Activated T-cell treated with anti-CD3 and anti-CD28 coated beads, Interleukin-2, amount 50 U/mL, for 72 hours (primary cell): ENCODE results near the gene DDA1. TPM values are rescaled to one million over a fixed set of nuclear protein-coding genes. Genes with fewer than 3 reads are reported as not detected.

Experiments used
- ATAC-seq, 2 donors: fragments of 150-1000 bp; cut with Tn5 transposase; replicated peaks in 1 of 2; 2 replicates each; pipeline ENCODE4 v1.10.0; 2021; ENCODE audit warnings: moderate library complexity in 2 of 2, mild to moderate bottlenecking in 1 of 2
- DNase-seq, 2 donors: peaks; one replicate each; pipeline ENCODE4 v3.0.0; 2021 to 2022; ENCODE audit warnings: mixed read lengths in 1 of 2
- H3K27ac Mint-ChIP-seq: one replicate; pipeline ENCODE4 v1.8.0; 2022; ENCODE audit warnings: mild to moderate bottlenecking, moderate library complexity, mixed read lengths
- H3K27me3 Mint-ChIP-seq: one replicate; pipeline ENCODE4 v1.8.0; 2022; ENCODE audit warnings: low read depth, mixed read lengths
- H3K36me3 Mint-ChIP-seq, 2 donors: one replicate each; pipeline ENCODE4 v1.8.0; 2022; ENCODE audit warnings: mixed read lengths in 2 of 2, mild to moderate bottlenecking in 1 of 2; ENCODE audit not compliant: insufficient read depth in 2 of 2
- H3K4me1 Mint-ChIP-seq: one replicate; pipeline ENCODE4 v1.8.0; 2022; ENCODE audit warnings: low read depth, mixed read lengths
- H3K4me3 Mint-ChIP-seq, 2 donors: one replicate each; pipeline ENCODE4 v1.8.0; 2022; ENCODE audit warnings: mild to moderate bottlenecking in 2 of 2, mixed read lengths in 2 of 2, moderate library complexity in 2 of 2
- H3K9me3 Mint-ChIP-seq, 2 donors: one replicate each; pipeline ENCODE4 v1.8.0; 2022; ENCODE audit warnings: mixed read lengths in 2 of 2
- total RNA-seq, 2 donors: library from RNA; stranded (reverse); gene quantifications; one replicate each; pipeline ENCODE4 v1.2.3, GENCODE V29; 2022

DDA1 gene
- total RNA-seq, 2 donors from 2014 or later, result 29.6 to 40.2 TPM

DNA sequence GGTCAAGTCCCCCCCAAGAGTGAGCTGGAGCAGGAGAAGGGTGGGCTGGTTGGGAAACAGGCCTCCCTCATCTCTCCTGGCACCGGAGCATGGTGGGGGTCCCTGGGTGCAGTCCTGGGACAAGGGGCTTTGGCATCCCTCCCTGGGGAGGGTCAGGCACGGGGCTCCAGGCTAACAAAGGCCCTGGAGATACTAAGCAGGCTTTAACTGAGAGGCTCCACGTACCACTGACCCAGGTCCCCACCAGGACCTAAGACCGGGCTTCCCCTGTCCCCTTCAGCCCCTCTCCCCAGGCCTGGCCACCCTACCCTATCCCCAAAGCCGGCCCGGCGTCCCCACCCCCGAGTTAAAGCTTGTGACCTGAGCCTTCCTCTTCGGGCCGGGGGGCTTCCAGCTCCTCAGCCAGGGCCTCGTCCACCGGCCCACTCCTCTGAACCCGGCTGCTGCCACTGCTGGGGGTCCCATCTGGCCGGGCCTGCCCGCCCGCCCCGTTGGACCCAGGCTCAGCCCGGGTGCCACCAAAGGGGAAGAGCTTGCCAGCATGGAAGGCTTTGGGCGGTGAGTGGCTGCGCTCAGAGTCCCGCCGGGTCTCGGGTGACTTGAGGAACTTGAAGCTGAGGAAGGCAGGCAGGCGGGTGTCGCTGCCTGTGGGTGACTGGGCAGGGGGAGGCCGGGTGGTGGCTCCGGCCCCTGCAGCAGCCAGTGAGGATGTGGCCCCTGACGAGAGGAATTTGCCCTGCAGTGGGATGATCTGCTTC, 15.2 kb downstream of the DDA1 start:
- no peaks in the 10 kb centered on the region for H3K27me3 Mint-ChIP-seq
- no peak for DNase-seq
- no peak for ATAC-seq
- H3K9me3 Mint-ChIP-seq, result no peaks in the 10 kb centered on the region
- no peak overlapping the region for H3K4me3 Mint-ChIP-seq
- H3K27ac Mint-ChIP-seq, result no peak overlapping the region
- H3K36me3 Mint-ChIP-seq, result peaks cover 1 to 3% of the 10 kb centered on the region in 2 donors
- H3K4me1 Mint-ChIP-seq, result peaks cover 9% of the 10 kb centered on the region

DNA sequence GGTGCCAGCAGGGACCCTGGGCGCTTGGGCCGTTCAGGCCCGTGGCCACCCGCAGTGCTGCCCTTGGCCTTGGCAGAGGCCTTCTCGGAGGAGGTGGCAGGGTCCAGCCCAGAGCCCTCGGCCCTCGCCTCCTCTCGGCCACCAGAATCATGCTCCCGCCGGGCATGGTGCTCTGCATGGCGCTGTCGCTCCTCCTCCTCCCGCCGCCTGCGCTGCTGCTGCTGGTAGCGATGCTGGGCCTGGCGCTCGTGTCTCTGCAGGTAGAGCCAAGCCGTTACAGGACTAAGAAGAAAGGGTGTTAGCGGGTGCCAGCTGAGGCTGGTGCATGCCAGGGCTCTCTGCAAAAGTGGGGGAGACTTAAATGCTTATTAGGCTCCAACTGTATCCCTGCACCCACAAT, 15.8 kb downstream of the DDA1 start:
- Mint-ChIP-seq H3K9me3 (no peaks in the 10 kb centered on the region), H3K4me1 (peaks cover 10% of the 10 kb centered on the region), H3K36me3 (peaks cover under 1 to 1% of the 10 kb centered on the region in 2 donors), H3K4me3 (no peak overlapping the region), H3K27ac (no peak overlapping the region), H3K27me3 (peaks cover 5% of the 10 kb centered on the region)
- DNase-seq (no peak), ATAC-seq (no peak)

DNA sequence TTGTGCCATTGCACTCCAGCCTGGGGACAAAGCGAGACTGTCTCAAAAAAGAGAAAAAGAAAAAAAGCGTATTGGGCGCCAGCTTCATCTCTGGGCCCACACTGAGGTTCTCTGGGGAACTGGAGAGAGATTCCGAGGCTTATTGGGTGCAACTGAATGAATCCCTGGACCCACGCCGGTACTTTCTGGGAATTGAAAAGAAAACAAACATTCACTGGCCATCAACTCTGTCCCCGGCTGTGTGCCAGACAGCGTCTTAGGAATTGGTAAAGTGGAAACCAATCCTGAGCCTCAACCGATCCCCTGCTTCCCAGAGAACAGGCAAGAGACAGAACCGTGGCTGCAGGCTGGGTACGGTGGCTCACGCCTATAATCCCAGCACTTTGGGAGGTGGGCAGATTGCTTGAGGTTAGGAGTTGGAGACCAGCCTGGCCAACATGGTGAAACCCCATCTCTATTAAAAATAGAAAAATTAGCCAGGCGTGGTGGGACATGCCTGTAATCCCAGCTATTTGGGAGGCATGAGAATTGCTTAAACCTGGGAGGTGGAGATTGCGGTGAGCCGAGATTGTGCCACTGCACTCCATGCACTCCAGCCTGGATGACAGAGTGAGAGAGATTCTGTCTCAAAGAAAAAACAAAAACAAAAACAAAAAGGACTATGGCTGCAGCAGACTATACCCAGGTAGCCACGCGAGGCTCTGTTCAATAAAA, 16.7 kb downstream of the DDA1 start:
- Mint-ChIP-seq H3K27me3 (peaks cover 13% of the 10 kb centered on the region), H3K4me3 (no peak overlapping the region), H3K36me3 (no peaks in the 10 kb centered on the region), H3K9me3 (no peaks in the 10 kb centered on the region), H3K4me1 (peaks cover 10% of the 10 kb centered on the region), H3K27ac (no peak overlapping the region)
- ATAC-seq, result no peak
- DNase-seq, result no peak

DNA sequence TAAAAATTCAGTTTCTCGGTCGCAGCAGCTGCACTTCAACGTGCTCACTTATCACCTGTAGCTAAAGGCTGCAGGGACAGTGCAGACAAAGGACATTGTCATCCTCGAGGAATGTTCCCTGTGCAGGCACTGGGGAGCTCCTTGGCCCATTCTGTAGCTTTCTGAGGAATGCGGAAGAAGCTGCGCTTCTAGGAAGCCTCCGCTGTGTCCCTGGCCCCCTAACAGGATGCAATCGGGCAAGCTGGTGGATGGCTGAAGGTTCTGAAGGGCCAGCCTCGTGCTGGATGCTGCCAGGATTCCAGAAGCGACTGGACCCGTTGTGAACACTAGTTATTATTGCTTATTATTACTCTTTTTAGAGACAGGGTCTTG, 17.2 kb downstream of the DDA1 start:
- no peak for DNase-seq
- H3K4me3 Mint-ChIP-seq, result no peak overlapping the region
- H3K27me3 Mint-ChIP-seq, result peaks cover 13% of the 10 kb centered on the region
- H3K4me1 Mint-ChIP-seq, result peaks cover 10% of the 10 kb centered on the region
- no peaks in the 10 kb centered on the region for H3K9me3 Mint-ChIP-seq
- no peaks in the 10 kb centered on the region for H3K36me3 Mint-ChIP-seq
- ATAC-seq, result no peak
- no peak overlapping the region for H3K27ac Mint-ChIP-seq

DNA sequence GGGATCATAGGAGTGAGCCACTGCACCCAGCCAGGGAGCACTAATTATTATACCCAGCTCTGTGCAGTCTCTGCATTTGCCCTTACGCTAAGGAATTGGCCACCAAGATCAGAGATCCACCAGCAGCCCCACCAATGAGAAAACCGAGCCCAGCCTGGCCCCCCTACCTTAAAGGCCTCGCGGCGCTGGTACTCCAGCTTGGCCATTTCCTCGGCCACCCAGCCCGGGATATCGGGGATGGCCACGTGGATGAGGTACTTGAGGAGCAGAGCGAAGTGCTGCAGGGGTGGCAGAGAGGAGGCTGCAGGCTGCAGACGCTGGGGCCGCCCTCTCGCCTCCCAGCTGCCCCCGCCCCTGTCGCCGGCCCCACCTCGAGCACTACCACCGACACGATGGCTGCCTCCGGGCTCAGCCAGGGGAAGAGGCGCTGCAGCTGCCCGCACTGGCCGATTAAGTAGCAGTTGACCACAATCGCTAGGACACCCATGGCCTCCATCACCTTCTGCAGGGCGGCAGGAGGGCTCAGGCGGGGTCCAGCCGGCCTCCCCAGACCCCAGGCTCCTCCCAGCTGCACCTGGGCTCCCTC, 17.8 kb downstream of the DDA1 start:
- H3K27ac Mint-ChIP-seq, result no peak overlapping the region
- DNase-seq (no peak), ATAC-seq (no peak)
- peaks cover 13% of the 10 kb centered on the region for H3K27me3 Mint-ChIP-seq
- no peaks in the 10 kb centered on the region for H3K9me3 Mint-ChIP-seq
- H3K4me3 Mint-ChIP-seq, result peak overlapping the region in 1 of 2 donors; percentile 31
- no peaks in the 10 kb centered on the region for H3K36me3 Mint-ChIP-seq
- peaks cover 10% of the 10 kb centered on the region for H3K4me1 Mint-ChIP-seq

DNA sequence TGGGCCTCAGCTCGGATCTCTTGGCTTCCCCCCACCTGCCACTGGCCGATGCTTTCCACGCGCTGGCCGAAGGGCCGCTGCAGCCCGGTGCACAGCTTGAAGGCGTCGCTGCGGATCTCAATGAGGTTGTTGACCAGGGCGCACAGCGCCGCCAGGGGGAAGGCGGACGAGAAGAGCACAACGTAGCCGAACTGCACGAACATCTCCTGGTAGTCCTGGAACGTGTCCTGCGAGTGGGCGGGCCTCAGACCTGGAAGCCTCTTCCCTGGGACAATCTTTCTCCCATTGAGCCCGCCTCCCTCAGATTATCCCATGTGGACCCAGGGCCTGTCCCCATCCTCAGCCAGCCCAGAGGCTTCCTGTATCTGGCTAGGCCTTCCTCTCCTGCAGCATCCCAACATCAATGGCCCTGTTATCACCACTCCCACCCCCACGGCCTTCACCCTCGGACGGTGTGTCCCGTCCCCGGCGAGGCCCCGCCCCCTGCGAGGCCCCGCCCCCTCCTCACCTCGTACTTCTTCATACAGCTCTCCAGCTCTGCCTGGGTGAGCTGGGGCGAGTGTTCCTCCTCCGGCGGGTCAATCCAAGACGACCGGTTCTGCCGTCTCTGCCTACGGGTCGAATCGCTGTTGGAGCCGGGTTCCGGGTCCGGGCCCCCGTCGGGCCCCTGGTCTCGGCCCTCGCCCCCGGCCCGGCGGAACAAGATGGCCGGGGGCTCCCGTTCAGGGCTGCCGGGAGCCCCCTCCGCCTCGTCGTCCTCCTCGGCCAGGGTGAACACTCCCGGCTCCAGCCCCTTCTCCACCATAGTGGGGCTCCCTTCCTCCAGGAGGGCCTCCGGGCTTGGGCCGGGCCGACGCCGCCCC, 18.5 kb downstream of the DDA1 start:
- H3K9me3 Mint-ChIP-seq, result peaks cover 0 to 2% of the 10 kb centered on the region in 2 donors
- H3K36me3 Mint-ChIP-seq, result no peaks in the 10 kb centered on the region
- H3K27ac Mint-ChIP-seq, result no peak overlapping the region
- ATAC-seq, result peak; percentile 72 to 74
- H3K27me3 Mint-ChIP-seq, result peaks cover 13% of the 10 kb centered on the region
- H3K4me1 Mint-ChIP-seq, result peaks cover 14% of the 10 kb centered on the region
- DNase-seq, result peak; percentile 50 to 58
- H3K4me3 Mint-ChIP-seq, result peak overlapping the region; percentile 82 to 88

DNA sequence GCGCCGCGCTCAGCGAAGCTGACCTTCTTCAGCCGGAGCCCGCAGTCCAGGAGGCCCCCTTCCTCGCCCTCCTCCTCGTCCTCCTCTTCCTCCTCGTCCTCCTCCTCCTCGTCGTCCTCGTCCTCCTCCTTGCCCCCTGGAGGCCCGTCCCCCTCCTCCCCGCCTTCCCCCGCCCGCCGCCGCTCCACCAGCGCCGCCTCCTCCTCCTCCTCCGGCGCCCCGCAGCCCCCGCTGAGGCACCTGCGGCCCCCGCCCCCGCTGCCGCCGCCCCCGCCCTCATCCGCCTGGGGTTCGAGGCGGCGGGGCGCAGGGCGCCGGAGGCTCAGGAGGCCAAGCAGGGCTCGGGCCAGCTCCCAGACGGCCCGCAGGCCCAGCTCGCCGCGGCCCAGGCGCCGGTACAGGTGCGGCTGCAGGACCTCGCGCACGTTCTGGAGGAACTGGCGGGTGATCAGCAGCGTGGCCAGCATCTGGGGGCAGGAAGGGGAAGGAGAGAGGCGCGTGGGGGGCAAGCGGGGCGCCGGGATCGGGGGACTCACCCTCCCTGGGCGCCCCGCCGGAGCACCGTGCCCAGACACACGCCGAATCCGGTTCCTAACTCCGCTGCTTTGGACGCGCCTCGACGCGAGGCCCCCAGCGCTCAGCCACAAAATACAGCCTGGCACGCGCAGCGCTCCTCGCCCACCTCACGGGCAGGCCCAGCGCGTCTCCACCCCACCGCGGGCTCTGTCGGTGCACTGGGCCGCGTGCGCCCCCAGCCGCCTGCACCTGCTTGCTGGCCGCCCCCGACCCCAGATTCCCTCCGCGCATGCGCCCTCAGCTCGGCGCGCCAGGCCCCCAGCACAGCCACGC, 19.4 kb downstream of the DDA1 start:
- DNase-seq (peak; percentile 31 to 37), ATAC-seq (peak; percentile 26 to 34)
- H3K4me3 Mint-ChIP-seq, result peak overlapping the region; percentile 82 to 88
- H3K36me3 Mint-ChIP-seq, result no peaks in the 10 kb centered on the region
- H3K9me3 Mint-ChIP-seq, result peaks cover 0 to 2% of the 10 kb centered on the region in 2 donors
- peaks cover 13% of the 10 kb centered on the region for H3K27me3 Mint-ChIP-seq
- H3K4me1 Mint-ChIP-seq, result peaks cover 17% of the 10 kb centered on the region
- no peak overlapping the region for H3K27ac Mint-ChIP-seq

DNA sequence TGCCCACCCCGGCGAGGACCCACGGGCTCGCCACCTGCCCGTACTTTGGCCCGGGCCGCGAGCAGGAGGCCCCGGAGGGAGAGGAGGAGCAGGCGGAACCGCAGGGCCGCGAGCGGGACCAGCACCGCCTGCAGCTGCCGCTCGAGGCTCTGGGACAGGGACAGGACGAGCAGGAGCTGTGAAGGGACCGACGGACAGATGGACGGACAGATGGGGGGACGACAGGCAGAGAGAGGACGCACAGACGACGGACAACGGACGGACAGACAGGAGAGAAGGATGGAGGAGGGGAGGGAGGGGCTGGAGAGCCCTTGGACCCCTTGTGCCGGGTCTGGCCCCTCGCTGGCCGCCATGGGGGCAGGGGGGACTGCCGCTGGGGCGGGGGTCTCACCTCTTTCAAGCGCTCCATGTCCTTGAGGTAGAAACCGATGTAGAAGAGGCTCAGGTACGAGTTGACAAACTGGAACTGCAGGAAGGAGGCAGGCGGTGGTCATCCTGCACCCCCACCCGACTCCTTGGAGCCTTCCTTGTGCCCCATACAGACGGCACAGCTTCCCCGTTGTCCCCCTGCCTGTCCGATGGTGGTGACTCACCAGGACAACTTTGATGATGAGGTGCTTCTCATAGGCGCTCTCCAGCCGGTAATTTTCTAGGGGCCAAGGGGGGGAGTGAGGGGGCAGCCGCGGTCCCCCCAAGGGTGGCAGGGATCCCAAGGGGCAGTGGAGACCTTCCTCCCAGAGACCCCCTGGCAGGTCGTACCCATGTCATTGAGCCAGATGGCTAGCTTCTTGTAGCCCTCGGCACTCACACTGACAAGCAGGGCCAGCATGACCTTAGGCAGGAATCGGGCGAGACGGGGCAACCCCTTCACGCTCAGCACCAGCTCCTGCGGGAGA, 20.3 kb downstream of the DDA1 start:
- no peaks in the 10 kb centered on the region for H3K36me3 Mint-ChIP-seq
- H3K4me1 Mint-ChIP-seq, result peaks cover 21% of the 10 kb centered on the region
- H3K27ac Mint-ChIP-seq, result no peak overlapping the region
- peaks cover 0 to 2% of the 10 kb centered on the region in 2 donors for H3K9me3 Mint-ChIP-seq
- DNase-seq (no peak), ATAC-seq (no peak)
- peaks cover 13% of the 10 kb centered on the region for H3K27me3 Mint-ChIP-seq
- H3K4me3 Mint-ChIP-seq, result peak overlapping the region; percentile 65 to 70

DNA sequence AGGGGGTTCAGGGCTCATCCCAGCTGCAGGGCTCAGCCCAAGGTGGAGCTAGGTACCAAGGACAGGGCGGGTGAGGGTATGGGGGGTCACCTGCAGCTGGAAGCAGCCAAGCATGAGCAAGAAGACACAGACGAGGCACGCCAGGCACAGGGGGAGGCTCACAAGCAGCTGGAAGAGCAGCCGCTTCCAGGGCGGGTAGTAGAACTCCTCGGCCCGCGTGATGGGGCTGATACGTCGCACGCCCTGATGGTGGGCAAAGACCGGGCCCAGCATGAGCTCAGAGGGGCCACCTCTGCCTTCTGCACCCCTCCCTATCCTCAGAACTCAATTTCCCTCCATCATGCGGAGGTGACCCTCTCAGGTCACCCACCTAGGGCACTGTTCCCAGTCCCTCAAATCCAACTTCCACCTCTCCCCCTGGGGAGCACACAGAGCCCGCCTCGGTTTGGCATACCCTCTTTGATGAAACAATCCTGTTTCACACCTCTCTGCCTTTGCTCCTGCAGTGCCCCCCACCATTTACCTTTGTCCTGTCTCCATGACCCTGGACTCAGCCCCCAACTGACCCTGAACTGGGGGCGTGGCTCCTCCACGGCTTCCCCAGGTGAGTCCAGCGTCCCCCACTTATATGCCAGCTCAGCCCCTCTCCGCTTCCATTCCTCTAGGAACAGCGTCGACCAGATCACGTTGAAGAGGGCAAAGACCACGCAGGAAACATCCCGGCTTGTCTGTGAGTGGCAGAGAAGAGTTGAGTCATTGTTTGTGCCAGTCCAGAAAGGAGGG, 21.1 kb downstream of the DDA1 start:
- peaks cover 0 to 2% of the 10 kb centered on the region in 2 donors for H3K9me3 Mint-ChIP-seq
- ATAC-seq (no peak), DNase-seq (no peak)
- H3K36me3 Mint-ChIP-seq, result no peaks in the 10 kb centered on the region
- H3K4me3 Mint-ChIP-seq, result peak overlapping the region in 1 of 2 donors; percentile 33
- no peak overlapping the region for H3K27ac Mint-ChIP-seq
- H3K27me3 Mint-ChIP-seq, result peaks cover 13% of the 10 kb centered on the region
- peaks cover 30% of the 10 kb centered on the region for H3K4me1 Mint-ChIP-seq

DNA sequence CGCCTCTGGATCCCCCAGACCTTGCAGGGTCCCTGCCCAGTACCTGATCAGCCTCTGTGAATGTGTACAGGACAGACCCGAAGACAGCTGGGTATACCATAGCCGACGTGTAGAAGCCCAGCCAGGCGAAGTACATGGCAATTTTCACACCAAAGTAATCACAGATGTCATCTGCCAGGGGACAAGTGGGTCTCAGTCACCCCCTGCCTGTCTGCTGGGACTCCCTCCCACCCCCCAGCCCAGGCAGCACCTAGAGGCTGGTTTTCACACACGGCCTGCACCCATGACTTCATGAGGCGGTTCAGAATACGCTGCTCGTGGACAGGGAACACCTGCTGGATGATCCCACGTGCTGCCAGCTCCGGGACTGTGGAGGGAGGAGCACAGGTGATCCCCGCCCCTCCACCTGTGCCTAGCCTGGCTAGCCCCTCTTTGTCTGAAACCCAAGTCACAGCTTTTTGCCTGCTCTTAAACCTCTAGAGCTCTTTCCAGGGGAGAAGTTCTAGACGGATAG, 21.7 kb downstream of the DDA1 start:
- no peak overlapping the region for H3K27ac Mint-ChIP-seq
- no peak overlapping the region for H3K4me3 Mint-ChIP-seq

DNA sequence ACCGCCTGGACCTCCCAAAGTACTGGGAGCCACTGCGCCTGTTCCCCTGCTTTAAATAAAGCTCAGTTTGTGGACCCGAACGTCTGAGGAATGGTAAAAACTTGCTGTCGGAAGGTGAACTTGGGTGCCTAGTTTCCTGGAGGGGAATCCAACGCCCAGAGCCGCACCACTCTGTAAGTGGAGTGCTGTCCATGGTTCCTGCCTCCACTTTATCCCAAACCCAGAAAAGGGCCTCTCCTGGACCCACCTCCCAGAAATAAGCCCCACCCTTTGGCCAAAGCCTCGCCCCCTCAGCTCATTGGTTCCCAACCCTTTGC, 23.0 kb downstream of the DDA1 start:
- DNase-seq (no peak), ATAC-seq (no peak)
- Mint-ChIP-seq H3K36me3 (peaks cover 0 to 5% of the 10 kb centered on the region in 2 donors), H3K4me1 (peaks cover 33% of the 10 kb centered on the region), H3K27ac (no peak overlapping the region), H3K9me3 (peaks cover 0 to 2% of the 10 kb centered on the region in 2 donors), H3K27me3 (peaks cover 13% of the 10 kb centered on the region), H3K4me3 (no peak overlapping the region)

More for the DNA sequence above, 21.7 kb downstream of the DDA1 start:
- Mint-ChIP-seq H3K36me3 (no peaks in the 10 kb centered on the region), H3K4me1 (peaks cover 32% of the 10 kb centered on the region), H3K27me3 (peaks cover 13% of the 10 kb centered on the region), H3K9me3 (peaks cover 0 to 2% of the 10 kb centered on the region in 2 donors)
- ATAC-seq (no peak), DNase-seq (no peak)
